Activated CD8-positive, alpha-beta T cell treated with anti-CD3 and anti-CD28 coated beads for 36 hours (primary cell): ENCODE results near the gene ARSA. TPM values are rescaled to one million over a fixed set of nuclear protein-coding genes. Genes with fewer than 3 reads are reported as not detected.

ENCODE experiments used
- ATAC-seq: fragments of 200-7000 bp; cut with Tn5 transposase; one replicate; pipeline ENCODE4 v1.10.0; 2021; ENCODE audit warnings: mild to moderate bottlenecking, moderate library complexity
- CTCF ChIA-PET: fragments of 350-600 bp; sonication (Branson Sonifier 250); formaldehyde crosslinking; loops from one replicate; lab custom pipeline; 2021; ENCODE audit warnings: antibody characterized with exemption; lab: Charles Lee
- POLR2A ChIA-PET: fragments of 350-600 bp; sonication (Branson Sonifier 250); formaldehyde crosslinking; loops from one replicate; lab custom pipeline; 2021; ENCODE audit warnings: antibody characterized with exemption; lab: Charles Lee
- DNase-seq: peaks from one replicate; pipeline ENCODE4 v3.0.0-alpha.2; 2020
- H3K27ac Mint-ChIP-seq: one replicate; pipeline ENCODE4 v1.8.0; 2021; ENCODE audit warnings: mild to moderate bottlenecking, mixed read lengths
- H3K27me3 Mint-ChIP-seq: one replicate; pipeline ENCODE4 v1.8.0; 2021; ENCODE audit warnings: mixed read lengths
- H3K36me3 Mint-ChIP-seq: one replicate; pipeline ENCODE4 v1.8.0; 2021; ENCODE audit warnings: low read depth, mixed read lengths
- H3K4me1 Mint-ChIP-seq: one replicate; pipeline ENCODE4 v1.8.0; 2021; ENCODE audit warnings: low read depth, mixed read lengths
- H3K4me3 Mint-ChIP-seq: one replicate; pipeline ENCODE4 v1.8.0; 2021; ENCODE audit warnings: mild to moderate bottlenecking, moderate library complexity, mixed read lengths
- H3K9me3 Mint-ChIP-seq: one replicate; pipeline ENCODE4 v1.8.0; 2021; ENCODE audit warnings: mixed read lengths
- intact Hi-C: fragments of 100-400 bp; cut with micrococcal nuclease; formaldehyde crosslinking; loops from one replicate; pipeline ENCODE4 v1.10.0; 2022
- total RNA-seq, 2 experiments: library from RNA; stranded (reverse); gene quantifications; one replicate each; pipeline ENCODE4 v1.2.3, GENCODE V29; 2021
- TF ChIP-seq, protein P1 (sequence below): fragments of 200-600 bp; IDR thresholded peaks from one replicate; pipeline ENCODE4 v1.8.0; 2022; ENCODE audit warnings: antibody characterized with exemption, mild to moderate bottlenecking

The ARSA gene
- total RNA-seq, 2 experiments from 2014 or later, result 11.6 to 11.8 TPM

DNA sequence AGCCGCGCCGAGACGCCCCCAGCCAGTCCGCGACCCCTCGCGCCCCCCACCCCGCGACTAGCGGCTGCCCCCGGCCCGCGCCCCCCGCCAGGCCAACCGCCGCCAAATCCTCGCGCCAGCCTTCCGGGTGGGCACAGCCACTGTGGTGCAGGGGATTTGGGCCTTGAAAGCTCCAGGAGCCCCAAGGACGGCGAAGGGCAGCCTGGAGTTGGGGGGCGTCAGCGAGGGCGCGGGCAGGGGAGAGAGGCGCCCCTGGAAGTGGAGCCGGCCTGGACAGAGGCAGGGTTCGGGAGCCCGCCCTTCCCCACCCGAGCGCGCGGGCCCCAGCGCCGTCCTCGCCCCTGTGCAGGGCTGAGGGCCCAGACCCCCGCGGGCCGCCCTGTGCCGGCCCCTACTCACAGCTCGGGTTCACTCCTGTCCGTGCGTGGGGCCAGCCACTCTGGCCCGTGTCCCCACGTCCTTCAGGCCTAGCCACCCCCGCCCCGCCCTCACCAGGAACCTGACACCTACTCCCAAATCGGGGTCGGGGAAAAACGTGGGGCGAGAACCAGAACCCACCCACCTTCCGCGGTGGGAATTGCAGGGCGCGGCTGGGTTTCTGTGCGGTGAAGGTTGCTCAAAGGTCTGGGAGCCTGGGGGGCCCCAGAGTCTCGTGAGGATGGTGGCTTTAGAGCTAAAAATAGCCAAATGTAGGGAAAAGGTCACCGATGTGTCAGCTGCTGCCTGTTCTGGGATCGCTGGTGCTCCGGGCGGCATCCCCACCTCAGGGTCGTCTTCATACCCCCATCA is 49.8 kb downstream of the ARSA start, which contains the start of gene CPT1B:
TSS of gene CPT1B (minus strand) at position 441 of the 789 bp plus-strand sequence. CDS start 512 bp downstream, outside the sequence.
- ATAC-seq (no peak), DNase-seq (no peak)
- Mint-ChIP-seq H3K4me1 (peaks cover 17% of the 10 kb centered on the region), H3K27ac (no peak within 1 kb of the TSS), H3K36me3 (peaks cover 22% of the 10 kb centered on the region), H3K4me3 (no peak within 1 kb of the TSS), H3K9me3 (no peaks in the 10 kb centered on the region), H3K27me3 (no peaks in the 10 kb centered on the region)
- TF ChIP-seq, protein P1, sequence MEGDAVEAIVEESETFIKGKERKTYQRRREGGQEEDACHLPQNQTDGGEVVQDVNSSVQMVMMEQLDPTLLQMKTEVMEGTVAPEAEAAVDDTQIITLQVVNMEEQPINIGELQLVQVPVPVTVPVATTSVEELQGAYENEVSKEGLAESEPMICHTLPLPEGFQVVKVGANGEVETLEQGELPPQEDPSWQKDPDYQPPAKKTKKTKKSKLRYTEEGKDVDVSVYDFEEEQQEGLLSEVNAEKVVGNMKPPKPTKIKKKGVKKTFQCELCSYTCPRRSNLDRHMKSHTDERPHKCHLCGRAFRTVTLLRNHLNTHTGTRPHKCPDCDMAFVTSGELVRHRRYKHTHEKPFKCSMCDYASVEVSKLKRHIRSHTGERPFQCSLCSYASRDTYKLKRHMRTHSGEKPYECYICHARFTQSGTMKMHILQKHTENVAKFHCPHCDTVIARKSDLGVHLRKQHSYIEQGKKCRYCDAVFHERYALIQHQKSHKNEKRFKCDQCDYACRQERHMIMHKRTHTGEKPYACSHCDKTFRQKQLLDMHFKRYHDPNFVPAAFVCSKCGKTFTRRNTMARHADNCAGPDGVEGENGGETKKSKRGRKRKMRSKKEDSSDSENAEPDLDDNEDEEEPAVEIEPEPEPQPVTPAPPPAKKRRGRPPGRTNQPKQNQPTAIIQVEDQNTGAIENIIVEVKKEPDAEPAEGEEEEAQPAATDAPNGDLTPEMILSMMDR, result no peak
- CTCF ChIA-PET, result interaction anchor here (0.7 to 1.3 kb wide), 3 partner anchors 43 to 80 kb away, joined by 3 to 5 read pairs (median 3); partner anchors contain the start of gene SCO2
- POLR2A ChIA-PET, result interaction anchor here (0.8 to 1.6 kb wide), 5 partner anchors 13 to 70 kb away, joined by 3 to 9 read pairs (median 4); partner anchors contain the start of genes LMF2, NCAPH2, SCO2 and TYMP
- intact Hi-C loops, result no loop called here

DNA sequence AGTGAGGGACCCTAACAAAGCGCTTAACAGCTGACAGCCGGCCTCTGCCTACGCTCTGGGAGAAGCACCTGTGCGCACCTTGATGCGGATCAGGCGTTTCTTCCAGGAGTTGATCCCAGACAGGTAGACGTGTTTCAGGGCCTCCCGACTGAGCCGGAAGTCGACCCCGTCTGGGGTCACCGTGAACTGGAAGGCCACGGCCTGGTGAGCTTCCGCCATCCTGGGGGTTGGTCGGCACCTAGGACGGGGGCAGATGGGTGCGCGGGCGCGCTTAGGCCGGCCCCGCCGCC is 50.3 kb downstream of the ARSA start:
- ATAC-seq (no peak), DNase-seq (no peak)
- POLR2A ChIA-PET, result interaction anchor here (0.7 to 1.6 kb wide), 4 partner anchors 12 to 52 kb away, joined by 3 to 9 read pairs (median 5); partner anchors contain the start of gene SCO2

DNA sequence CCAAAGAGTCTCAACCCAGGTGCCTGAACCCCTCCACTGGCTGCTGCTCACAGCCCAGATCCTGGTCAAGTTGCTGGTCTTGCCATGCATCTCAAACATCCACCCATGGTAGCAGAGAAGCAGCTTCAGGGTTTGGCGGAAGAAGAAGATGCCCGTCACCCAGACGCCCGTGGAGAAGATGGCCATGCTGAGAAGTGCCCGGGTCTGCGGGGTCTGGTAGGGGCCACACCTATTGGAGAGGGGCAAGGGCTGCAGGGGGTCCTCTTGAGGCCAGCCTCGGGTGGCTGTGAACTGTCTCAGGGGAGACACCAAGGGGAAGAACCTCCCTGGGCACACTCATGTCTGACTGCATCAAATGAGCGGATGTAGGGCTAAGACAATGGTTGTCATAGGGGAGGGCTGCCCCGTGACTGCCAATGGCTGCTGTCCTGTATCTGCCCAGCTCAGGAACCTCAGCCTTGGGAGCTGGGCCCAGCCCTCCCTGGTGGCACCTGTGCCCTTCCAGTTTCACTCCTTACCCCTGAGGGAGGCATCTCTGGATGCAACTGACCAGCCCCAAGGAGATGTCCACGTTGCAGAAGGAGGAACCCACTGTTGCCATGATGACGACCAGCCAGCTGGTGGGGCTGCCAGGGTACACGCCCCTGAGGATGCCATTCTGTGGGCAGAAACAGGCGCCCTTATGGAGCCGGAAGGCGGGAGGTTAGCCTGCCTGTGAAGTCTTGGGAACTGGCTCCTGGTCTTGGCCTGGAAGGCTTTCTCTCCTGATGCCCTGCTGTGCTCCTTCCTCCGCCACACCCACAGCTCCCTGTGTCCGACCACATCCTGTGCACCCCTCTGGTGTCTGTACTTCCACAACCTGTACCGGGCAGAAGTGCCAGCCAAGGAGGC is 50.9 kb downstream of the ARSA start:
- peaks cover 17% of the 10 kb centered on the region for H3K4me1 Mint-ChIP-seq
- no peaks in the 10 kb centered on the region for H3K9me3 Mint-ChIP-seq
- H3K4me3 Mint-ChIP-seq, result no peak overlapping the region
- peaks cover 27% of the 10 kb centered on the region for H3K36me3 Mint-ChIP-seq
- intact Hi-C loops, result no loop called here
- no peak overlapping the region for H3K27ac Mint-ChIP-seq
- POLR2A ChIA-PET, result interaction anchor here (0.7 to 1.9 kb wide), 5 partner anchors 14 to 51 kb away, joined by 3 to 7 read pairs (median 5); partner anchors contain the start of gene SCO2
- CTCF ChIA-PET, result interaction anchor here (1.3 to 3.6 kb wide), 2 partner anchors 14 to 51 kb away, joined by 3 to 18 read pairs; partner anchors contain the start of genes SCO2 and SYCE3
- ATAC-seq, result peak; percentile 35
- H3K27me3 Mint-ChIP-seq, result no peaks in the 10 kb centered on the region
- TF ChIP-seq, protein P1, result no peak
- no peak for DNase-seq

More for the DNA sequence above, 50.3 kb downstream of the ARSA start:
- H3K27me3 Mint-ChIP-seq, result no peaks in the 10 kb centered on the region
- no peaks in the 10 kb centered on the region for H3K9me3 Mint-ChIP-seq
- no peak overlapping the region for H3K27ac Mint-ChIP-seq
- CTCF ChIA-PET, result interaction anchor here (1.3 to 3.6 kb wide), 2 partner anchors 14 to 52 kb away, joined by 3 to 18 read pairs; partner anchors contain the start of genes SCO2 and SYCE3
- TF ChIP-seq, protein P1, result no peak
- H3K4me3 Mint-ChIP-seq, result no peak overlapping the region
- intact Hi-C loops, result no loop called here
- peaks cover 17% of the 10 kb centered on the region for H3K4me1 Mint-ChIP-seq
- H3K36me3 Mint-ChIP-seq, result peaks cover 23% of the 10 kb centered on the region

DNA sequence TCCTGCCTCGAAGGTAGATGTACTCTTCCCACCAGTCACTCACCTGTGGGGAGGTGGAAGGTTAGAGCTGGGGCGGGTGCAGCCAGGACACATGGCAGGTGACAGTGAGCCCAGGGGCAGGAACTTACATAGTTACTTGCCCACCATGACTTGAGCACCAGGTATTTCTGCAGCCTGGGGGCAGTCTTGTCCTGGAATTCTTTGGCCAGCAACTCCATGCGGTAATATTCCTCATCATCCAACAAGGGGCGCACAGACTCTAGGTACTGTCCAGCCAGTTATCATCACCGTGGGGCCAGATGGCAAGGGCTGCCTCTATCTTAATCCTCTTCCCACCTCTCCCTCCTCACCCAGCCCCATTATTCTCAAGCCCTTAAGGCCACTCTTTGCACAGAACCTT is 51.9 kb downstream of the ARSA start:
- H3K4me1 Mint-ChIP-seq, result peaks cover 9% of the 10 kb centered on the region
- intact Hi-C loops, result no loop called here
- H3K27me3 Mint-ChIP-seq, result no peaks in the 10 kb centered on the region
- ChIA-PET POLR2A (interaction anchor here (0.8 to 1.9 kb wide), 5 partner anchors 13 to 50 kb away, joined by 3 to 6 read pairs (median 5); partner anchors contain the start of genes KLHDC7B, SCO2 and SYCE3), CTCF (interaction anchor here (1.3 to 3.6 kb wide), 3 partner anchors 10 to 115 kb away, joined by 3 to 18 read pairs (median 11); partner anchors contain the start of gene SYCE3)
- no peak overlapping the region for H3K27ac Mint-ChIP-seq
- peaks cover 23% of the 10 kb centered on the region for H3K36me3 Mint-ChIP-seq
- TF ChIP-seq, protein P1, result no peak
- no peak for ATAC-seq
- no peaks in the 10 kb centered on the region for H3K9me3 Mint-ChIP-seq
- no peak overlapping the region for H3K4me3 Mint-ChIP-seq
- no peak for DNase-seq
